Activated CD4-positive, CD25-positive, alpha-beta regulatory T cell treated with anti-CD3 and anti-CD28 coated beads, Interleukin-2, amount 50 U/mL, for 24 hours (primary cell): Measurements from ENCODE around the gene TMEM176B.

ENCODE experiments used
- ATAC-seq, 2 donors: fragments of 150-1000 bp; cut with Tn5 transposase; one replicate each; pipeline ENCODE4 v1.10.0; 2021; ENCODE audit warnings: mild to moderate bottlenecking in 1 of 2, moderate library complexity in 1 of 2

TMEM176B gene

GRCh38 chr7:150746921-150747320 lies 53.2 kb downstream of the TMEM176B start:
- no peak for ATAC-seq

- no peak for ATAC-seq
These were observed 54.3 kb downstream of the TMEM176B start for GRCh38 chr7:150745876-150746275.

DNA sequence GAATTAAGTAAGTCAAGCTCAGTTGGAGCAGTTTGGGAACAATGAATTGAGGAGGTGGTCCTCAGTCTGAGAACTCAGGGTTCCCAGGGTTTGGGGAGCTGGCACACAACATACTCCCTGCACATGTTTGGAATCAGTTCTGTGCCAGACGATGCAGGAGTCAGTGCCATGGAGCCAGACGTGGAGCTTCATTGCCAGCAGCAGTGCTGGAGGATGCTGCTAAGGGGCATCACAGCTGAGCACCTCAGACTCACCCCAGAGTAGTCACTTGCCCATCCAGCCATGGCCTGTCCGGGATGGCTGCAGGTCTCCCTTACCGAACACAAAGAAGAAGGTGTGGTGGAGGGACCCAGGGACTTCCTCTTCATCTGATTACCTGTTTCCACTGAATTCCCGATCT lies 55.1 kb downstream of the TMEM176B start:
- no peak for ATAC-seq

DNA sequence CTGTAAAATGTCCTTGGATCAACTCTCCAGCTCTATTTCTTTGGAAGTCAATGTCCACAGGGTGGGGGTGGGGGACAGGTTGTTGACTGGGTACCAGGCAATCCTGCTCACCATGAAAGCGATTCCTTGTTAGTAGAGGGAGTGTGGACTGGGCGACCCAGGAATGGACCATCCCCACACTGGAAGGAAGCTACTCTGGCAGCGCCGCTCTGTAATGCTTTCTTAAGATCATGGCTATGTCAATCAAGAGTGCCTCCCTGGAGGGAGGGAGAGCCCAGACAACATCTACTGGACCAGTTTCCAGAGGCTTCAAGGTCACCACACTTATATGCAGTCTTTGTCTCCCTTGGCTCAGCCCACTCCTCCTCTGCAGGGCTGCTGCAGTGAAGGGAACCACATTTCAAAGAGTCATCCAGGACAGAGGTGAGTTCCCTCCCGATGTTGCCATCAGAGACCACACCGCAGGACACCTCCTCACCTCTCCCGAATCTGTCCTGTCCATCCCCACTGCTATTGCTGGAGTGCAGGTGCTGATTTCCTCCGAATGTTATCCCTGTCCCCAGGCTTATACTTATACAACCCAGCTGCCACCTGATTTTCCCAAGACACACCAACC lies 56.0 kb downstream of the TMEM176B start:
- no peak for ATAC-seq

- no peak for ATAC-seq
These were observed 57.7 kb downstream of the TMEM176B start for GRCh38 chr7:150742286-150742968.
